ENCODE results near the gene DMXL1.
"Not testable (repeated sequence)": the region's sequence is repeated elsewhere in the genome, so short reads cannot be mapped to it uniquely, and the experiment has no call there.

Gene DMXL1

DNA sequence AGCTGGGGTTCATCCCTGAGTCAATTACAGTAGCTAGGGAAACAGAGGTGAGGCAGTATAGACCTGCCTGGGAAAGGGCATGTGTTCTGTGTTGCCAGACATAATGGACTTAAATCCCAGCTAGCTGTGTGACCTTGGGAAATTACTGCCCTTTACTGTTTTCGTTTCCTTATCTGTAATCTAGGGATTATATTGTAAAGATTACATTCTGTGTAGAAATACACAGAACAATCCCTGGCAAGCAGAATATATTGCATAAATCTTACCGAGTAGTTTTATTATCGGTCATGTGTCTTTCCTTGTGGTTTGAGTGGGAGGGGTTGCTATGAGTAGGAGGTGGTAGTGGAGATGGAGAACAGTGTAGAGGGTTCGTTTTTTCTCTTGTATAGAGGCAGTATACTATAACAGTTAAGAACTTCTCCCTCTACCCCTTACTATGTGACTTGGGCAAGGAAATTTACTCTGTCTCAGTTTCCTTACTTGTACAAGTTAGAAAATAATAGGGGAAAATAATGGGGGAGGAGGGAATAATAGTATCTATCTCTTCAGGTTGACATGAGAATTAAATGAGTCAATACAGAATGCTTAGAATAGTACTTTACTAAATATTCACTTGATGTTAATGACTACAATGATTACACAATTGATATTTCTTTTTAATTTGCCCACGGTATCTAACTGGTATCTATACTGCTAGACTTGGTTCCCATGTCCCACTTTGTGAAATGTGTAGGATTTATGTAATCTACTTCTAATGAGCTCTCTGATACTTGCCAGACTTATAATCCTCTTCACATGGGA lies 7.1 kb upstream of the DMXL1 start:
- no peak for DNase-seq

DNA sequence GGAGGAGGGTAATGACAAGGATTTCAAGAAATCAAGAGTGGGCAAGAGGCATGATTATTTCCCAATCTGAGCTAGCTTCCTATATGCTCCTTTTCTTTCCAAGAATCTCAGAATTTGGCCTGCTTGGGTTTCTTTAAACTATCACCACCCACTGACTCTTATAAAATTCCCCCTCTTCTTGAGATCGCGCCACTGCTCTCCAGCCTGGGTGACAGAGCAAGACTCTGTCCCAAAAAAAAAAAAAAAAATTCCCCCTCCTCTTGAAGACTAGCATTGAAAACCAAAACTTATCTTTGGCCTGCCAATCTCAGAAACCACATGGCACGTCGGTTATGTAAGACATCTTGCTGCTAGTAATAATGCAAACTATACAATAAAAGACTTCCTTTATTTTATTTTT lies 3.4 kb upstream of the DMXL1 start:
- no peak for DNase-seq

DNA sequence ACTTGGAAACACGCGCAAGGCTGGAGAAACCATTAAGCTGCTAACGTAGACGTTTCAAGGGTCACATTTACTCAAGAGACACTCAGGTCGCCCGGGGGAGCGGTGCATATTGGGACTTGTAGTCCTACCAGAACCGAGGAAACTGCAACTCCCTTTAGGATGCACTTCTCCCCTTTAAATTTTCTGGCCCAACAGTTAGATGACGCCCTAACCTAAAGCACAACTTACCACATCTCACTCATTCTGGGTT lies 384 bp upstream of the DMXL1 start:
- DNase-seq, result peak in 3 of 14 donors; percentile 58 to 93 (median 71)

DNA sequence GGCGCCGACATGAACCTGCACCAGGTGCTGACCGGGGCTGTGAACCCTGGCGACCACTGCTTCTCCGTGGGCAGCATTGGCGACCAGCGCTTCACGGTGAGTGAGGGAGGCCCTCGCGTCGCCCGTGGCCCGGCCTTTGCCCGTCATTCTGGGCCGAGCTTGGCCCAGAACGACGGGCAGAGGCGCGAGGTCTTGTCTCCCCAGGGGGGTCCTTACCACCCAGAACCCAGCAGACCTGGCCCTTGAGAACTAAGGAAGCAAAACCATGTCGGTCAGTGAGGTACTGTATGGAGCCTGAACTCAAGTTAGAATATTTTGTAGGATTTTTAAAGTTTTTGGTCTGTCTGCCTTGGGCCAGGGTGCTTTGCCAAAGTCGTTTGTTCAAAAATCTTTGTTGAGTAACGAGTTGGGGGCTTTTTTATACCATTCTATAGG lies 691 bp downstream of the DMXL1 start:
- peak in 2 of 14 donors; percentile 35 to 39 for DNase-seq

DNA sequence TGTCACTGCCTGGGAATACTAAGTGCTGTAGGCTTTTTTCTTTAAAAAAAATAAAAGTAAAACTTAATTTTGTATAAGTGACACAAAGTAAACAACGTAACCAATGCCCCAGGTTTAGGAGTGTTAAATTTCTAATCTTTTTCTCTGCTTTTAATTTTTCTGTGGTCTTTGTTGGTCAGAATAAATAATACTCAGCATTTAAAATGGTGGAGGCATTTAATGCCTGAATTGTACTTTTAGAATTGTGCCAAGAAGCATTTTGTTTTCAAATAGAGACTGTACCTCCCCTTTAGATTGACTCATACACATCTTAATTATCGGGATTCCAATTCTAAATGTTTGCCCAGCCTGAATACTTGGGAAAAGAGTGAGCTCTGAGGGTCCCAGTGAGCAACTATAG lies 1.6 kb downstream of the DMXL1 start:
- DNase-seq, result no peak

DNA sequence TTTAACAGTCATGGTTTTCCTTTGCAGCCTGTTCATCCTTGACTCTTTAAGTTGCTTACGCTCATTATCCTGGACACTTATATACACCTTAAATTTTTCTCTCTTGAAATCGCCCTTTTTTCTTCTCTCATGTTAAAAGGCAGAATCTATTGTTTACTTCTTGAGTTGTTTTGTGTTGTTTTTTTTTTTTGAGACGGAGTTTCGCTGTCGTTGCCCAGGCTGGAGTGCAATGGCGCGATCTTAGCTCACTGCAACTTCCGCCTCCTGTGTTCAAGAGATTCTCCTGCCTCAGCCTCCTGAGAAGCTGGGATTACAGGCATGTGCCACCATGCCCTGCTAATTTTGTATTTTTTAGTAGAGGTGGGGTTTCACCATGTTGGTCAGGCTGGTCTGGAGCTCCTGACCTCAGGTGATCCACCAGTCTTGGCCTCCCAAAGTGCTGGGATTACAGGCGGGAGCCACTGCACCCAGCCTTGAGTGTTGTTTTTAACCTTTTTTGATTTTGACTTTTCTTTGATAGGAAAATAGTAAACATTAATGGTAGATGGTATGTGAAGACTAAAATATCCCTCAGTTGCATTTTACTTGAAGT lies 3.0 kb downstream of the DMXL1 start:
- DNase-seq, result not testable (repeated sequence)

DNA sequence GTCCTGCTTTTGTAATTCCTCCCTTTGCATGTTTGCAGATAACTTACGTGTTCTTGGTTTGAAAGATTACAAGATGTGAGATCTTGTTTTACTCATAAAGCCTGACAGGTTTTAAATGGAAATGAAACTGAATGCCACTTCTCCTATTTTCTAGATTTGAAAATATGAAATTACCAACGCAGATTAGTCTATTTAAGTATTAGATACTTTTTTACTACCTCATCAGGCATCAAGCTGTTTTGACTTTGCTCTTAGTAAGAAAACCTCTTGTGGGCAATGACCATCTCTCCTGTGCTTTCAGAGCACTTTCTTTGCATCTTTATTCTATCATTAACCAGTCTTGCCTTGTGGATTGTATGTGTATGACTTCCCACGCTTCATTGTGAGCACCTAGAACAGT lies 3.5 kb downstream of the DMXL1 start:
- DNase-seq, result no peak

DNA sequence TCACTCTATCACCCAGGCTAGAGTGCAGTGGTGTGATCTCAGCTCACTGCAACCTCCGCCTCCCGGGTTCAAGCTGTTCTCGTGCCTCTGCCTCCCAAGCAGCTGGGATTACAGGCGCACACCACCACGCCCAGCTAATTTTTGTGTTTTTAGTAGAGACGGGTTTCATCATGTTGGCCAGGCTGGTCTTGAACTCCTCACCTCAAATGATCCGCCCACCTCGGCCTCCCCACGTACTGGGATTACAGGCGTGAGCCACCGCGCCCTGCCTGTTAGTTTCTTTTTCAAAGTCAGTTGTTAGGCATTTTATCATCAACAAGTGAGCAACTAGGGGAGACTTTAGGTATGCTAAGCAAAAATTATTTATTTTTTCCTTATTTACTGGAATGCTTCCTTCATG lies 4.4 kb downstream of the DMXL1 start:
- DNase-seq, result not testable (repeated sequence)

DNA sequence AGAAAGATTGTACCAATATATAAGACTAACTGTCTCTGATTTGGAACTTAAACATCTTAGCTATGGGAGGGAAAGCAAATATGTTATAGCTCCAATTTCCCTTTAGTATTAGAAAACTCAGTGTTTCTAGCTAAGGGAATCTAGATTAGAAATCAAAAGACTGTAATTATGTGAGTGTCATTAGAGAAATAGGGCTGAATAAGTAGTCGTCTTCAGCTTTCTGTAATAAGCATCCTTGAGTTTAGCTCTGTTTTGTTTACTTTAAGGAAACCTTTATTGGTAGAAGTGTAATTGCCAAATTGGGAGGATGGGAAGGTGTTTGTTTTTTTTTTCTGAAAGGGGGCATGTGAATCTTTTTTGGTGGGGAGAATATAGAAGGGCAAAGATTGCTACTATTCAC lies 5.2 kb downstream of the DMXL1 start:
- no peak for DNase-seq

DNA sequence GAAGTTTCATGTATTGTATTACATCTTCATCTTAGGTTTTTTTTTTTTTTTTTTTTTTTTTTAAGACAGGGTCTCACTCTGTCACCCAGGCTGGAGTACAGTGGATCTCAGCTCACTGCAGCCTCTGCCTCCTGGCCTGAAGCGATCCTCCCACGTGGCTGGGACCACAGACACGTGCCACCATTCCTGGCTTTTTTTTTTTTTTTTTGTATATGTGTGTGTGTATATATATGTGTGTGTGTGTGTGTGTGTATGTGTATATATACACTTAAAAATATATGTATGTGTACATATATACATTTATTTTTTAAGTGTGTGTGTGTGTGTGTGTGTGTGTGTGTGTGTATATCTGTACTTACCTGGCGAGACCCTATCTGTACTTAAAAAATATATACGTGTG lies 6.6 kb downstream of the DMXL1 start:
- no peak for DNase-seq

DNA sequence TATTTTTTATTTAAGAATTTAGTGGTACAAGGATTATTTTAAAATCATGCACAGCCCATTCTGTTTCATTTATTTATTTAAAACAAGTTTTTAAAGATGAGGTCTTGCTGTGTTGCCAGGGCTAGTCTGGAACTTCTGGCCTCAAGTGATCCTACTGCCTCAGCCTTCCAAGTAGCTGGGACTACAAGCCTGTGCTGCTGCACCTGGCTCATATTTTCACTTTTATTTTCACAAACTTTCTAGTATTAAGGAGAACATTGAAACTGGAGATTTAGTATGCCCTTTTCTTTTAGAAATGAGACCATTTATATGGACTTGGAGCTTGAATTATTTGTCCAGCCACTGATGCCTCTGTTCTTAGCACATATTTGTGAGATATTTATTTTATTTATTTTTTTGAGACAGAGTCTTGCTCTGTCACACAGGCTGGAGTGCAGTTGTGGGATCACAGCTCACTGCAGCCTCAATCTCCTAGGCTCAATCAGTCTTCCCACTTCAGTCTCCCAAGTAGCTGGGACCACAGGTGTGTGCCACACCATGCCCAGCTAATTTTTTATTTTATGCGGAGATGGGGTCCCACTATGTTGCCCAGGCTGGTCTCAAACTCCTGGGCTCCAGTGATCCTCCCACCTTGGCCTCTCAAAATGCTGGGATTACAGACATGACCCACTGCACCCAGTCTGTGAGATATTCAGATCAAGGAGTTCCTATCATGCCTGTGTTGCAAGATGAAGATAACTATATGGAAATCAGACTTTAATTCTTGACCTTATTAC lies 7.4 kb downstream of the DMXL1 start:
- DNase-seq, result no peak

DNA sequence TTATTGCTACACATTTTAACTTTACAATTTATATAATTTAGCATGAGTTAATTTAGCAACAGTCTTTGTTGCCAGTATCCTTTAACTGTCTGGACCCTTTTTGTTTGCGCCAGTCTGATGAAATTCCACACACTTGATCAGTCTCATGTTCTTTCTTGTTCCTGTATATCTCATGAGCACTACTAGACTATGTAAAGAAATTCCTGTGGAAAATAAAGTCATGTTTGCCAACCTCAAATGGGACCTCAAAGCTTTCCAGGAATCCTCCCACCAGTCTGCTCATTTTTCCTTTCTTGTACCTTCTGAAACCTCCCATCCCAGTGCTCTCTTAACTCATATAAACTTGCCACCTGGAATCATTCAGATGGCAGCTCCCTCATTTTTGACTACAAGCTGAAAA lies 8.0 kb downstream of the DMXL1 start:
- no peak for DNase-seq

DNA sequence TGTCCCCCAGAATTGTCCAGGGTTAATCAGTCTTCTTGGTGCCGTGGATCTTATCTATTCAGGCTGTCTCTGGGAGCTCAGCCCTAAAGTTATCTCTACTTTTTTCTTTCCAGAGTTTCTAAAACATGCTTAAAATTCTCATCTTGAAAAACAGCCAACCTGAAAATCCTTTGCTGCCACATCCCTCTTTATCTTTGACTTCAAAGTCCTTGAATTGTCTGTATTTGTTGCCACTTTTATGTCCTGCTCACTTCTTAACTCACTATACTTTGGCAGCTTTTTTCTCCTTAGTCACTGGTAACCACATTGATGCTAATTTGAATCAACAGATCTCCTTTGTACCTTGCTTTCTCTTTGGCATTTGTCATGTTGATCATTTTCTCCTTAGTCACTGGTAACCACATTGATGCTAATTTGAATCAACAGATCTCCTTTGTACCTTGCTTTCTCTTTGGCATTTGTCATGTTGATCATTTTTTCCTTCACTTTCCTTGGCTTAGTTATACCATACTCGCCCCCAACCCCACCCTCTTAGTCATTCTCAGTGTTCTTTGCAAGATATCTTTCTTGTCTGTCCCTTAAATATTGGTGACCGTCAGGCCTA lies 8.5 kb downstream of the DMXL1 start:
- no peak for DNase-seq

DNA sequence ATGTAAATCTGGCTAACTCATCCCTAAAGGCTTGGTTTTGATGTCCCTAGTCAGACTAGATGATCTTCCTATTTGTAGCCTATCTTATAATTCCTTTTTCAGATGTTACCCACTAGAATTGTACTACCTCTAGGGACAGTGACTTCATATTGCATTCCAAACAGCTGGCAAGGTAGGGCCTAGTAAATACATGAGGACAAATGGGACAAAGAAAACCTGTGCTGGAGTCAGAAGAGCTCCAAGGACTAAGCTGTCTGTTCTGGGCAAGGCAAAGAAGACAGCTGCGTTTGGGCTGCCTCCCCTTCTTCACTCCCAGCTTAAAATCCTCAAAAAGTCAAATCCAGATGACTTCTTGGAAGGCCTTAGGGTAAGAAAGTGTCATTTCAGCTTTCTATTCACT lies 10.0 kb downstream of the DMXL1 start:
- DNase-seq, result no peak

DNA sequence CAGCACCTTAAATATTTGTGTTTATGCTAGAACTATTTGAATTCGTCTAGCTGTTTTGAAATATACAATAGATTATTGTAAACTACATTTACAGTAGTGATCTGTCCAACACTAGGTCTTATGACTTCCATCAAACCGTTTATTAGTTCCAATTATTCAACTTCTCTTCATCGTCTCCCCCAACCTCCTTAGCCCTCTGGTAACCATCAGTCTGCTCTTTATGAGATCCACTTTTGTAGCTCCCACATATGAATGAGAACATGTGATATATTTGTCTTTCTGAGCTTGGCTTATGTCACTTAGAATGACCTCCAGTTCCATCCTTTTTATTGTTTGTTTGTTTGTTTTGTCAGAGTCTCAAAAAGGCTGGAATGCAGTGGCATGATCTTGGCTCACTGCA lies 11.8 kb downstream of the DMXL1 start:
- DNase-seq, result no peak

DNA sequence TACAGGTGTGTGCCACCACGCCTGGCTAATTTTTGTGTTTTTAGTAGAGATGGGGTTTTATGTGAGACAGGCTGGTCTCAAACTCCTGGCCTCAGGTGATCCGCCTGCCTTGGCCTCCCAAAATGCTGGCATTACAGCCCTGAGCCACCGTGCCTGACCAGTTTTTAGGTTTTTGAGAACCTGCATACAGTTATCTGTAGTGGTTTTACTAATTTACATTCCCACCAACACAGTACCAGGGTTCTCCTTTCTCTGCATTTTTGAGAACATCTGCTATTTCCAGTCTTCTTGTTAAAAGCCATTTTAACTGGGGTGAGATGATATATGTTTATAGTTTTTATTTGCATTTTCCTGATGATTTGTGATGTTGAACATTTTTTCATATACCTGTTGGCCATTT lies 12.8 kb downstream of the DMXL1 start:
- DNase-seq, result no peak

DNA sequence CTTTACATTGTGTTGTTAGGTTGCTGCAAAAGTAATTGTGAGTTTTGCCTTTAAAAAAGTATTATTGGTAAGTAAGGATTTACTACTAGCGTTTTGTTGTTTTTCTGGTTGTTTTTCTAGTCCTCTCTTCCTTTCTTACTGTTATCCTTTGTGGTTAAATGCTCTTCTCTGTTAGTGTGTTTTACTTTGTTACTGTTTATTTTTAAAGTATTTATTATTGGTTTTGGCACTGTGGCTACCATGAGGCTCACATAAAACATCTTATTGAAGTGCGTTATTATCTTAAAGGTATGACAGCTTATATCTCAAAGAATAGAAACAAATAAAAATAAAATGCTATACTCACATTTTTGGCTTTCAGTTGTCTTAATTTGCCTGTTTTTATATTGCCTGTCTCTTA lies 17.6 kb downstream of the DMXL1 start:
- DNase-seq, result no peak

DNA sequence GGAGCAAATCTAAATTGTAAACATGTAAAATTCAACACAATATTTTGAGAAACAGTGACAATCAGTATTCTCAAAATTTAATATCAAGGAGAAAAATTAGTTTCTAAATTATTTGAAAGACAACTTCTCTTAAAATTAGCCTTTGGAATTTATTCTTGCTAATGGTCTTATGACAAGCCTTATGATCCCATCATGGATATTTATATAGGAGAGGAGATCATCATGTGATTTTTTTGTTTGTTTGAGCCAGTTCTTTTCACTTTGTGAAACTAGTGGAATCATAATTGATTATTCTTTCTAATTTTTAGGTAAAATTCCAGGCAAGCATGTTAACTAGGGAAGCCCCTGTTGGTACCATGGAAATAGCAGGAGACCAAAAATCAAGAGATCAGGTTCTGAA lies 24.7 kb downstream of the DMXL1 start:
- DNase-seq, result no peak

DNA sequence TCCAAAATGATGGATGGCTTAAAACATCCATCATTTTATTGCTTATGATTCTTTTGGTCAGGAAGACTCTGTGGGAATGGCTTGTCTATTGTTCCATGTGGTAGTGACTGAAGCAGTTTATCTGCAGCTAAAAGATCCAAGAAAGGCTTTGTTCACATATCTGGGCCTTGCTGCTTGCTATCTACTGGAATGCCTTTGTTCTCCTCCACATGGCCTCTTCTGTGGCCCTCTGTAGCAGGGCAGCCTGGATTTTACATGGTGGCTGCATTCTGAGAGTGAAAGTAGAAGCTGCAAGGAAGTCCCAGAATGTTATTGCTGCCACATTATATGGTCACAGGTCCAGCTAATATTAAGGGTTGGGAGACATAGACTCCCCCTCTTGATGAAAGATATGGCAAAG lies 35.1 kb downstream of the DMXL1 start:
- DNase-seq, result peak in 3 of 14 donors; percentile 0 to 2 (median 1)

DNA sequence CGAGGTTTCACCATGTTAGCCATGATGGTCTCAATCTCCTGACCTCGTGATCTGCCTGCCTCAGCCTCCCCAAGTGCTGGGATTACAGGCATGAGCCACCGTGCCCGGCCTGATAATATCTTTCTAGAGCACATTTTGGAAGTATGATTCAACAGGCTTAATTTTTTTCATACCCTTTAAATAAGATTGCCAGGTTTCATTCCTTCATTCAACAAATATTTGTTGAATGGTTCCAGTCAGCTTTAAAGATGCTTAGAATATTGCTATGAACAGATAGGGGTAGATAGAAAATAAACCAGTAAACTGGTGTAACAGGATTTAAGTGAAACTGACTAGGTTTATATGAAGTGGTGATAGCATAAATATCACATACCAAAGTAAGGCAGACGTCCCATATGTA lies 41.3 kb downstream of the DMXL1 start:
- no peak for DNase-seq

DNA sequence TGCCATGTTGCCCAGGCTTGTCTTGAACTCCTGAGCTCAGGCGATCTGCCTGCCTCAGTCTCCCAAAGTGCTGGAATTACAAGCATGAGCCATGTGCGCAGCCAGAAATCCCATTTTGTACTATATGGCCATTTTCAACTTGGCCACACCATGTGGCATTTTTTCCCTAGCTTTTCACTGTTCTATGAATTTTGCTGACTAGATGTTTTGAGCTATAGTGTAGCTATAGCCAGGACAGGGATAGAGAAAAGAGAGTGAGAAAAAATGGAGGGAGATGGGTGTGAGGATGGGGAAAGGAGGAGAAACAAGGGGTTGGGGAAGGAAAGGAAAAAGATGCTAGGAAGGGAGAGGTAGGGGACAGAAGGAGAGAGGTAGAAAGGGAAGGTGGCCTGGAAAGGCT lies 46.4 kb downstream of the DMXL1 start:
- DNase-seq, result no peak

DNA sequence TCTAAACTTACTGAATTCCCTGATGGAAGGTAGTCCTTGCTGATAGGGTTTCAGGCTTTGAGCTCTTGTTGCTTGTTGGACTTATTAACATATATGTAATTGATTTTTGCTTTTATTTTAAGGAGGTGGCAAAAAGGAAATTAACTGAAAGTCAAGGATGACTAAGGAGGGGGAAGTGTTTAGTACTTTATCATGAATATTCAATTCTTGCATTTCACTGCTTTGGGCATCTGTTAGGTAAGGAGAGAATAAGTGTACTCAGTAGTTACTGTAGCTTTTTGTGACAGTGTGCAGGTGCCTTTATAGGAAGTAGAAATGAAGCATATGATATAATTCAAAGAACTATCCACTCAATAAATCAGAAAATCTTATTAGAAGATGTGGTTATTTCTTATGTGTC lies 47.1 kb downstream of the DMXL1 start:
- DNase-seq, result no peak

DNA sequence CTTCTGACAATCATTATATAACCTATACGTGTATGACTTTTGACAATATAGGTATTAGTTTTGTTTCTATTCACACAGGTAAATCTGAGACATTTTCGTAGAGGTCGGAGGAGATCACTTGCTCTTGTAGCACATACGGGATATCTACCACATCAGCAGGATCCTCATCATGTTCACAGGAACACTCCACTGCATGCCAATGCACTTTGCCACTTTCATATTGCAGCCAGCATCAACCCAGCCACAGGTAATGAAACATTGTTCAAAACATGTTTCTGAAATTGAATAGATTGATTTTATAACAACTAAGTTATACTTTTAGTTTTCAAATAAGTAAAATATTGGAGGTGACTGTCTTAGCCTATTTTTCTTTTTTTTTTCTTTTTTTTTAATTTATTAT lies 50.0 kb downstream of the DMXL1 start:
- DNase-seq, result no peak

DNA sequence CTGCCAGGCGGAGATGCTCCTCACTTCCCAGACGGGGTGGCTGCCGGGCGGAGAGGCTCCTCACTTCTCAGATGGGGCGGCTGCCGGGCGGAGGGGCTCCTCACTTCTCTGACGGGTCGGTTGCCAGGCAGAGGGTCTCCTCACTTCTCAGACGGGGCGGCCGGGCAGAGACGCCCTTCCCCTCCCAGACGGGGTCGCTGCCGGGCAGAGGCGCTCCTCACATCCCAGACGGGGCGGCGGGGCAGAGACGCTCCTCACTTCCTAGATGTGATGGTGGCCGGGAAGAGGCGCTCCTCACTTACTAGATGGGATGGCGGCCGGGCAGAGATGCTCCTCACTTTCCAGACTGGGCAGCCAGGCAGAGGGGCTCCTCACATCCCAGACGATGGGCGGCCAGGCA lies 51.6 kb downstream of the DMXL1 start:
- not testable (repeated sequence) for DNase-seq

Measured in C1 segment of cervical spinal cord (tissue), 14 donors.